ENCODE measurements around the gene DTNB. TPM values are rescaled to one million over a fixed set of nuclear protein-coding genes. Genes with fewer than 3 reads are reported as not detected.
A peak's percentile ranks its signal among the peaks of the same experiment; 100 is the strongest.

Gene DTNB
- total and polyA plus RNA-seq, 2 donors (not counting 1 experiment from before 2014, with no cell fraction given): 25.7 to 37.3 TPM

DNA sequence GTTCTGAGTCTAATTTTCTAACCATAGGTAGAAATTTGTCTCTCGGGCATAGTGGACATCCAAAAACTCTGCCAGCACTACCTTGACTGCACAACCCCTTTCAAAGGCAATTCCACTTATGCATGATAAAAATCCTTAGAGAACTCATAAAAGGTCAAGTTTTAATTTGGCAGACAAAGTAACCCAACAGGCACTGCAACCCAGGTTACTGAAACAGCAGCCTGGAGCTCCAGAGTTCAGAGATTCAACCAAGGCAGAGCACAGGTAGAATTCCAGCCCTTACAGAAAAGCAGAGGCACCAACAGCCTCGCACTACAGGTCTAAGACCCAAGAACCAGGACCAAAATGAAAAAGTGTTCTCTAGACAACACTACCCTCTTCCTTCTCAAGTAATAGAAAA lies 1.8 kb downstream of the DTNB start:
- Histone ChIP-seq H3K4me1 (ENCODE audit: control insufficient read depth in 2 of 2, insufficient read depth in 2 of 2, low read length in 2 of 2) (peaks cover 8 to 16% of the 10 kb centered on the region in 2 donors), H4K20me1 (ENCODE audit: control insufficient read depth, insufficient read depth, low read length, poor library complexity, severe bottlenecking) (peaks cover 25% of the 10 kb centered on the region), H3K9me3 (ENCODE audit: control extremely low read depth in 1 of 3, control insufficient read depth in 2 of 3, insufficient read depth in 1 of 3, low read length in 2 of 3) (no peaks in the 10 kb centered on the region), H3K79me2 (ENCODE audit: control insufficient read depth, insufficient read depth, low read length) (peaks cover 40% of the 10 kb centered on the region), H3K36me3 (replicated peaks in 1 of 2; ENCODE audit: control extremely low read depth in 1 of 2, control insufficient read depth in 1 of 2, extremely low read depth in 1 of 2, insufficient read depth in 2 of 2, low read length in 1 of 2) (no peaks in the 10 kb centered on the region), H3K4me3 (ENCODE audit: control extremely low read depth in 1 of 5, extremely low read depth in 1 of 5, insufficient read depth in 1 of 5, low read depth in 2 of 5, low read length in 4 of 5) (no peak overlapping the region), H3K27ac (ENCODE audit: low read length in 2 of 2) (no peak overlapping the region), H3K27me3 (replicated peaks in 1 of 4; ENCODE audit: control extremely low read depth in 1 of 4, control insufficient read depth in 3 of 4, insufficient read depth in 4 of 4, low read length in 3 of 4) (peaks cover 0 to 1% (median 0%) of the 10 kb centered on the region in 4 experiments), H2AFZ (ENCODE audit: insufficient read depth, low read depth, low read length, poor library complexity, severe bottlenecking) (no peak overlapping the region), H3K9ac (ENCODE audit: low read length) (no peak overlapping the region), H3K4me2 (replicated peaks; ENCODE audit: low read depth, low read length, poor library complexity, severe bottlenecking) (peak overlapping the region; percentile 87)
- Mint-ChIP-seq H3K27ac (peak overlapping the region; percentile 68), H3K4me3 (peak overlapping the region; percentile 62), H3K4me1 (peaks cover 16% of the 10 kb centered on the region), H3K9me3 (ENCODE audit: insufficient read depth) (no peaks in the 10 kb centered on the region), H3K27me3 (no peaks in the 10 kb centered on the region)
- no peak for TF ChIP-seq EZH2 (IDR thresholded peaks at IDR 0.05; ENCODE audit: borderline replicate concordance, insufficient read depth, low read depth, low read length, poor library complexity, severe bottlenecking)
- TF ChIP-seq, protein P1, sequence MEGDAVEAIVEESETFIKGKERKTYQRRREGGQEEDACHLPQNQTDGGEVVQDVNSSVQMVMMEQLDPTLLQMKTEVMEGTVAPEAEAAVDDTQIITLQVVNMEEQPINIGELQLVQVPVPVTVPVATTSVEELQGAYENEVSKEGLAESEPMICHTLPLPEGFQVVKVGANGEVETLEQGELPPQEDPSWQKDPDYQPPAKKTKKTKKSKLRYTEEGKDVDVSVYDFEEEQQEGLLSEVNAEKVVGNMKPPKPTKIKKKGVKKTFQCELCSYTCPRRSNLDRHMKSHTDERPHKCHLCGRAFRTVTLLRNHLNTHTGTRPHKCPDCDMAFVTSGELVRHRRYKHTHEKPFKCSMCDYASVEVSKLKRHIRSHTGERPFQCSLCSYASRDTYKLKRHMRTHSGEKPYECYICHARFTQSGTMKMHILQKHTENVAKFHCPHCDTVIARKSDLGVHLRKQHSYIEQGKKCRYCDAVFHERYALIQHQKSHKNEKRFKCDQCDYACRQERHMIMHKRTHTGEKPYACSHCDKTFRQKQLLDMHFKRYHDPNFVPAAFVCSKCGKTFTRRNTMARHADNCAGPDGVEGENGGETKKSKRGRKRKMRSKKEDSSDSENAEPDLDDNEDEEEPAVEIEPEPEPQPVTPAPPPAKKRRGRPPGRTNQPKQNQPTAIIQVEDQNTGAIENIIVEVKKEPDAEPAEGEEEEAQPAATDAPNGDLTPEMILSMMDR (IDR thresholded peaks at IDR 0.05): no peak
- intact Hi-C loops (cut with micrococcal nuclease): loop anchor here (5.0 to 10.0 kb wide), 7 partner anchors 309 to 1744 kb away; partner anchors contain the start of genes ATAD2B, DNAJC27, EFR3B and NCOA1
- no peak for ATAC-seq (ENCODE audit: low read depth)
- no peak for DNase-seq
- ChIA-PET CTCF (interaction anchor here (4.5 kb wide), 1 partner anchor 64 kb away, joined by 17 read pairs; no protein-coding TSS in a partner anchor), POLR2A (interaction anchor here (0.6 kb wide), 1 partner anchor 197 kb away, joined by 3 read pairs; no protein-coding TSS in a partner anchor)
- WGBS (ENCODE audit: insufficient coverage): no CpG with 5 or more reads among the region's 2 CpGs

DNA sequence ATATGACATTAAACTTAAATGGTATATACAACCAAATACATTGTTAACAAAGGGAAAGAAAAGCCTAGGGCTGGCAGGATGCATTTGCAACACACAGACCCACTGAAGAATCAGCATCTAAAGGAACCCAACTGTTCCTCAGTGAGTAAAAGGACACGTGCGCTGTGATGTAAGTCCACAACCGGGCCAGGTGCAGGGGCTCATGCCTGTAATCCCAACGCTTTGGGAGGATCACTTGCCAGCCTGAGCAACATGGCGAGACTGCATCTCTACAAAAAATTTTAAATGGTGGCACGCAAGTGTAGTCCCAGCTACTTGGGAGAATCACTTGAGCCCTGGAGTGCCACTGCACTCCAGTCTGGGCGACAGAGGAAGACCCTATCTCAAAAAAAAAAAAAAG lies 3.9 kb downstream of the DTNB start:
- H3K4me2 ChIP-seq (replicated peaks; ENCODE audit: low read depth, low read length, poor library complexity, severe bottlenecking): no peak overlapping the region
- no peak overlapping the region for H2AFZ ChIP-seq (ENCODE audit: insufficient read depth, low read depth, low read length, poor library complexity, severe bottlenecking)
- TF ChIP-seq EZH2 (IDR thresholded peaks at IDR 0.05; ENCODE audit: borderline replicate concordance, insufficient read depth, low read depth, low read length, poor library complexity, severe bottlenecking): no peak
- TF ChIP-seq, protein P1 (IDR thresholded peaks at IDR 0.05): no peak
- intact Hi-C loops (cut with micrococcal nuclease): no loop called here
- H3K27ac ChIP-seq (ENCODE audit: low read length in 2 of 2): no peak overlapping the region
- H3K79me2 ChIP-seq (ENCODE audit: control insufficient read depth, insufficient read depth, low read length): peaks cover 59% of the 10 kb centered on the region
- no peak overlapping the region for H3K4me3 ChIP-seq (ENCODE audit: control extremely low read depth in 1 of 5, extremely low read depth in 1 of 5, insufficient read depth in 1 of 5, low read depth in 2 of 5, low read length in 4 of 5)
- peaks cover 35% of the 10 kb centered on the region for H4K20me1 ChIP-seq (ENCODE audit: control insufficient read depth, insufficient read depth, low read length, poor library complexity, severe bottlenecking)
- ATAC-seq (ENCODE audit: low read depth) (no peak), DNase-seq (no peak)
- no peaks in the 10 kb centered on the region for H3K9me3 Mint-ChIP-seq (ENCODE audit: insufficient read depth)
- CTCF ChIA-PET: no interaction called here
- 97% methylated on average over 6 of the region's 7 CpGs for WGBS (ENCODE audit: insufficient coverage)
- no peaks in the 10 kb centered on the region for H3K27me3 Mint-ChIP-seq
- H3K9ac ChIP-seq (ENCODE audit: low read length): no peak overlapping the region
- no peaks in the 10 kb centered on the region for H3K36me3 ChIP-seq (replicated peaks in 1 of 2; ENCODE audit: control extremely low read depth in 1 of 2, control insufficient read depth in 1 of 2, extremely low read depth in 1 of 2, insufficient read depth in 2 of 2, low read length in 1 of 2)
- no peaks in the 10 kb centered on the region for H3K27me3 ChIP-seq (replicated peaks in 1 of 4; ENCODE audit: control extremely low read depth in 1 of 4, control insufficient read depth in 3 of 4, insufficient read depth in 4 of 4, low read length in 3 of 4)
- H3K27ac Mint-ChIP-seq: no peak overlapping the region
- peaks cover 13 to 16% of the 10 kb centered on the region in 2 donors for H3K4me1 ChIP-seq (ENCODE audit: control insufficient read depth in 2 of 2, insufficient read depth in 2 of 2, low read length in 2 of 2)
- peaks cover 19% of the 10 kb centered on the region for H3K4me1 Mint-ChIP-seq
- H3K9me3 ChIP-seq (ENCODE audit: control extremely low read depth in 1 of 3, control insufficient read depth in 2 of 3, insufficient read depth in 1 of 3, low read length in 2 of 3): no peaks in the 10 kb centered on the region
- H3K4me3 Mint-ChIP-seq: no peak overlapping the region
- POLR2A ChIA-PET: no interaction called here

Data from B cell (primary cell).